Keratinocyte (primary cell): ENCODE measurements around the gene SPIRE1. TPM values are rescaled to one million over a fixed set of nuclear protein-coding genes. Genes with fewer than 3 reads are reported as not detected.
"Not testable (repeated sequence)": the region's sequence is repeated elsewhere in the genome, so short reads cannot be mapped to it uniquely, and the experiment has no call there.

ENCODE experiments used
- DNase-seq: peaks from one replicate; pipeline ENCODE4 v3.0.0-alpha.2; 2011; ENCODE audit warnings: low read depth, missing footprints, low spot score
- FAIRE-seq: peaks from 2 replicates; lab custom pipeline; 2011; peaks lifted over from hg19 to GRCh38; lab: Jason Lieb, UNC
- H2AFZ ChIP-seq: 2 replicates; pipeline ENCODE4 v1.6.0; 2012; ENCODE audit warnings: low read length, control low read depth, inconsistent platforms; ENCODE audit not compliant: control insufficient read depth
- H3K27ac ChIP-seq: 2 replicates; pipeline ENCODE4 v1.5.1; 2011; ENCODE audit warnings: low read length; ENCODE audit not compliant: control insufficient read depth, insufficient read depth
- H3K27me3 ChIP-seq: 3 replicates; pipeline ENCODE4 v1.6.0; 2011; ENCODE audit warnings: low read length; ENCODE audit not compliant: control insufficient read depth, insufficient read depth; ENCODE audit errors: extremely low read depth
- H3K36me3 ChIP-seq, 2 experiments: 2 replicates in 1 of 2; 3 replicates in 1 of 2; pipeline ENCODE4 v1.5.1; 2011; ENCODE audit warnings: low read length in 2 of 2, mild to moderate bottlenecking in 1 of 2; ENCODE audit not compliant: control insufficient read depth in 2 of 2, insufficient read depth in 2 of 2; ENCODE audit errors: extremely low read depth in 1 of 2
- H3K4me1 ChIP-seq: 3 replicates; pipeline ENCODE4 v1.5.1; 2011; ENCODE audit warnings: low read length; ENCODE audit not compliant: control insufficient read depth, insufficient read depth; ENCODE audit errors: extremely low read depth
- H3K4me2 ChIP-seq: 3 replicates; pipeline ENCODE4 v1.6.0; 2011; ENCODE audit warnings: low read depth, low read length; ENCODE audit not compliant: control insufficient read depth, insufficient read depth; ENCODE audit errors: extremely low read depth
- H3K4me3 ChIP-seq, 3 experiments: fragments of 200-600 bp in 1 of 3; sonication (generic) in 1 of 3; 2 replicates in 2 of 3; 3 replicates in 1 of 3; pipeline ENCODE4 v1.5.1; 2011 to 2016; ENCODE audit warnings: low read length in 3 of 3, mild to moderate bottlenecking in 3 of 3, control low read depth in 2 of 3, inconsistent platforms in 1 of 3, low read depth in 1 of 3, mixed read lengths in 1 of 3, mixed run types in 1 of 3, moderate library complexity in 1 of 3; ENCODE audit not compliant: control insufficient read depth in 2 of 3, insufficient read depth in 2 of 3; ENCODE audit errors: extremely low read depth in 1 of 3
- H3K79me2 ChIP-seq: 2 replicates; pipeline ENCODE4 v1.6.0; 2012; ENCODE audit warnings: low read length; ENCODE audit not compliant: control insufficient read depth, insufficient read depth
- H3K9ac ChIP-seq: 3 replicates; pipeline ENCODE4 v1.6.0; 2011; ENCODE audit warnings: low read length; ENCODE audit not compliant: control insufficient read depth, insufficient read depth; ENCODE audit errors: extremely low read depth
- H3K9me1 ChIP-seq: 3 replicates; pipeline ENCODE4 v1.6.0; 2011; ENCODE audit warnings: low read length; ENCODE audit not compliant: control insufficient read depth, insufficient read depth; ENCODE audit errors: extremely low read depth
- H3K9me3 ChIP-seq: 2 replicates; pipeline ENCODE4 v1.5.1; 2012; ENCODE audit warnings: low read depth, low read length; ENCODE audit not compliant: control insufficient read depth
- H4K20me1 ChIP-seq: 3 replicates; pipeline ENCODE4 v1.6.0; 2011; ENCODE audit warnings: low read length; ENCODE audit not compliant: control insufficient read depth, insufficient read depth; ENCODE audit errors: extremely low read depth
- EZH2 ChIP-seq: IDR thresholded peaks from one replicate; pipeline ENCODE4 v1.6.1; 2012; ENCODE audit warnings: inconsistent platforms, mild to moderate bottlenecking, low read length, moderate library complexity
- dilution Hi-C: fragments of 300-500 bp; cut with MboI; formaldehyde crosslinking; loops from one replicate; pipeline ENCODE4 v1.7.0; 2020; ENCODE audit warnings: low sequenced_read_pairs; ENCODE audit not compliant: extremely low pct_ligation_motif_present
- polyA plus RNA-seq, 5 experiments: library from polyadenylated mRNA; depleted of rRNA in 3 of 5; stranded (reverse) in 3 of 5; stranded (forward) in 1 of 5; unstranded in 1 of 5; fragments of >200 nt; gene quantifications; 1 replicate in 1 of 5; 2 replicates in 3 of 5; 3 replicates in 1 of 5; pipeline versions ENCODE4 v1.2.1 to v1.2.3, GENCODE V29; 2011 to 2012; ENCODE audit warnings: missing spikeins in 2 of 5, low read depth in 1 of 5, low replicate concordance in 1 of 5
- TF ChIP-seq, protein P1 (sequence below), 3 experiments: IDR thresholded peaks in 1 of 3; conservative IDR thresholded peaks in 1 of 3; optimal IDR thresholded peaks in 1 of 3; 2 replicates in 2 of 3; 3 replicates in 1 of 3; pipeline versions ENCODE3 to v1.5.1; 2011; ENCODE audit warnings: low read length in 3 of 3, mild to moderate bottlenecking in 3 of 3, moderate library complexity in 2 of 3, control low read depth in 1 of 3, inconsistent platforms in 1 of 3; ENCODE audit not compliant: insufficient read depth in 2 of 3; ENCODE audit errors: extremely low read depth in 1 of 3

SPIRE1 gene
- polyA plus RNA-seq, 1 donor (not counting 4 experiments of a cell fraction or from before 2014, with no cell fraction given): 20.6 TPM

DNA sequence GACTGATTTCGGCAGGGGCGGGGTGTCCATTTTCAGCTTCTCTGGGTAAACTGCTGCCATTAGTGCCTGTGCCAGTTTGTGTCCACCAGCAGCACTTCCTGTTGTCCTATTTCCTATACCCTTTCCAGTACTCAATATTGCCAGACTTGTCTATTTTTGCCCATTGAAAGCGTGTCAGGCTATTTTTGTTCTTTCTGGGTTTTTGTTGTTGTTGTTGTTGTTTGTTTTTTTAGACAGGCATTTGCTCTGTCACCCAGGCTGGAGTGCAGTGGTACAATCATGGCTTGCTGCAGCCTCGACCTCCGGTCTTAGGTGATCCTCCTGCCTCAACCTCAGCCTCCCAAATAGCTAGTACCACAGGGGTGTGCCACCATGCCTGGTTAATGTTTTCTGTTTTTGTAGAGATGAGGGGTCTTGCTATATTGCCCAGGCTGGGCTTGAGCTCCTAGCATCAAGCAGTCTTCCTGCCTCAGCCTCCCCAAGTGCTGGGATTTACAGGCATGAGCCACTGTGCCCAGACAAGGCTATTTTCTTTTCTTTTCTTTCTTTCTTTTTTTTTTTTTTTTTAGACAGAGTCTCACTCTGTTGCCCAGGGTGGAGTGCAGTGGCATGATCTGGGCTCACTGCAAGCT, 241.7 kb downstream of the SPIRE1 start:
- TF ChIP-seq, protein P1, sequence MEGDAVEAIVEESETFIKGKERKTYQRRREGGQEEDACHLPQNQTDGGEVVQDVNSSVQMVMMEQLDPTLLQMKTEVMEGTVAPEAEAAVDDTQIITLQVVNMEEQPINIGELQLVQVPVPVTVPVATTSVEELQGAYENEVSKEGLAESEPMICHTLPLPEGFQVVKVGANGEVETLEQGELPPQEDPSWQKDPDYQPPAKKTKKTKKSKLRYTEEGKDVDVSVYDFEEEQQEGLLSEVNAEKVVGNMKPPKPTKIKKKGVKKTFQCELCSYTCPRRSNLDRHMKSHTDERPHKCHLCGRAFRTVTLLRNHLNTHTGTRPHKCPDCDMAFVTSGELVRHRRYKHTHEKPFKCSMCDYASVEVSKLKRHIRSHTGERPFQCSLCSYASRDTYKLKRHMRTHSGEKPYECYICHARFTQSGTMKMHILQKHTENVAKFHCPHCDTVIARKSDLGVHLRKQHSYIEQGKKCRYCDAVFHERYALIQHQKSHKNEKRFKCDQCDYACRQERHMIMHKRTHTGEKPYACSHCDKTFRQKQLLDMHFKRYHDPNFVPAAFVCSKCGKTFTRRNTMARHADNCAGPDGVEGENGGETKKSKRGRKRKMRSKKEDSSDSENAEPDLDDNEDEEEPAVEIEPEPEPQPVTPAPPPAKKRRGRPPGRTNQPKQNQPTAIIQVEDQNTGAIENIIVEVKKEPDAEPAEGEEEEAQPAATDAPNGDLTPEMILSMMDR (optimal IDR thresholded peaks at IDR 0.05 in 1 of 3, IDR thresholded peaks at IDR 0.05 in 1 of 3, conservative IDR thresholded peaks at IDR 0.05 in 1 of 3; ENCODE audit: extremely low read depth in 1 of 3, insufficient read depth in 2 of 3, low read length in 3 of 3): no peak
- no peak for TF ChIP-seq EZH2

GRCh38 chr18:12411456-12411855, 246.5 kb downstream of the SPIRE1 start:
- dilution Hi-C loops: no loop called here
- H3K4me3 ChIP-seq: no peak overlapping the region
- H3K4me2 ChIP-seq: no peak overlapping the region
- TF ChIP-seq, protein P1 (optimal IDR thresholded peaks at IDR 0.05 in 1 of 3, IDR thresholded peaks at IDR 0.05 in 1 of 3, conservative IDR thresholded peaks at IDR 0.05 in 1 of 3; ENCODE audit: extremely low read depth in 1 of 3, insufficient read depth in 2 of 3, low read length in 3 of 3): no peak
- no peak for TF ChIP-seq EZH2
- peaks cover 6% of the 10 kb centered on the region for H3K27me3 ChIP-seq
- H3K27ac ChIP-seq: no peak overlapping the region
- H2AFZ ChIP-seq: no peak overlapping the region
- H4K20me1 ChIP-seq: no peaks in the 10 kb centered on the region
- H3K9ac ChIP-seq: no peak overlapping the region
- H3K9me1 ChIP-seq: no peaks in the 10 kb centered on the region
- H3K79me2 ChIP-seq: peaks cover 22% of the 10 kb centered on the region
- peaks cover 0 to 4% of the 10 kb centered on the region in 2 experiments for H3K36me3 ChIP-seq
- peaks cover 14% of the 10 kb centered on the region for H3K4me1 ChIP-seq
- FAIRE-seq: no peak
- no peaks in the 10 kb centered on the region for H3K9me3 ChIP-seq
- DNase-seq: no peak

More for the DNA sequence above, 241.7 kb downstream of the SPIRE1 start:
- H3K4me2 ChIP-seq: no peak overlapping the region
- H3K9me3 ChIP-seq: no peaks in the 10 kb centered on the region
- no peak overlapping the region for H3K4me3 ChIP-seq
- peaks cover 0 to 4% of the 10 kb centered on the region in 2 experiments for H3K36me3 ChIP-seq
- DNase-seq (no peak), FAIRE-seq (no peak)
- dilution Hi-C loops: no loop called here
- H3K9me1 ChIP-seq: no peaks in the 10 kb centered on the region
- H3K9ac ChIP-seq: no peak overlapping the region
- no peaks in the 10 kb centered on the region for H4K20me1 ChIP-seq
- no peak overlapping the region for H2AFZ ChIP-seq
- H3K79me2 ChIP-seq: peaks cover 4% of the 10 kb centered on the region
- no peak overlapping the region for H3K27ac ChIP-seq
- peaks cover 3% of the 10 kb centered on the region for H3K4me1 ChIP-seq
- no peaks in the 10 kb centered on the region for H3K27me3 ChIP-seq

DNA sequence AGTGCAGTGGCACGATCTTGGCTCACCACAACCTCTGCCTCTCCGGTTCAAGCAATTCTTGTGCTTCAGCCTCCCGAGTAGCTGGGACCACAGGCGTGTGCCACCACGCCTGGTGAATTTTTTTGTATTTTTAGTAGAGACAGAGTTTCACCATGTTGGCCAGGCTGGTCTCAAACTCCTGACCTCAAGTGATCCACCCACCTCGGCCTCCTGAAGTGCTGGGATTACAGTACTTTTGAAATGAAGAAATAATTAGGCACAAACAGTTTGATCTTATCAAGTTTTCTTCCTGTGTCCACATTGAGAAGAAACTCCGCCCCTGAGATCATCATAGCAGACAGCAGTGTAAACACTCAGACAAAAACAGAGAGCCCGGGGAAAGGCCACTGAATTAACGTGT, 247.2 kb downstream of the SPIRE1 start:
- H3K4me2 ChIP-seq, H3K9me1 ChIP-seq, FAIRE-seq, DNase-seq, H3K9me3 ChIP-seq, H4K20me1 ChIP-seq, H3K36me3 ChIP-seq, dilution Hi-C loops, H3K9ac ChIP-seq, H3K4me3 ChIP-seq, H3K27ac ChIP-seq, H2AFZ ChIP-seq: not testable (repeated sequence)
- Histone ChIP-seq H3K79me2 (peaks cover 22% of the 10 kb centered on the region), H3K27me3 (peaks cover 12% of the 10 kb centered on the region), H3K4me1 (peaks cover 21% of the 10 kb centered on the region)
